HepG2 (cell line): ENCODE data around the gene GRAMD4. TPM values are rescaled to one million over a fixed set of nuclear protein-coding genes. Genes with fewer than 3 reads are reported as not detected.
A peak's percentile ranks its signal among the peaks of the same experiment; 100 is the strongest.

ENCODE experiments used
- ARID5B ChIP-seq: IDR thresholded peaks from 2 replicates; pipeline ENCODE4 v1.4.0; 2020; ENCODE audit warnings: mild to moderate bottlenecking, missing genetic modification reagents
- ATF7 ChIP-seq, 2 experiments: fragments of 450-650 bp in 1 of 2; sonication (generic) in 1 of 2; formaldehyde crosslinking in 1 of 2; IDR thresholded peaks; 2 replicates each; pipeline versions ENCODE4 v1.4.0 to v1.6.1; 2016 to 2020; ENCODE audit warnings: antibody characterized with exemption in 1 of 2, mild to moderate bottlenecking in 1 of 2, missing genetic modification reagents in 1 of 2
- ETV5 ChIP-seq: IDR thresholded peaks from 2 replicates; pipeline ENCODE4 v1.6.1; 2018; ENCODE audit warnings: missing biosample characterization, missing genetic modification reagents, inconsistent platforms, borderline replicate concordance
- FOXA3 ChIP-seq: IDR thresholded peaks from 2 replicates; pipeline ENCODE4 v1.6.1; 2016; ENCODE audit warnings: missing genetic modification reagents, missing compliant biosample characterization
- FOXP1 ChIP-seq, 2 experiments: fragments of 450-650 bp in 1 of 2; IDR thresholded peaks; 2 replicates each; pipeline ENCODE4 v1.6.1; 2017 to 2018; ENCODE audit warnings: antibody characterized with exemption in 1 of 2
- HMGXB4 ChIP-seq, 2 experiments: sonication (generic) in 1 of 2; formaldehyde crosslinking in 1 of 2; IDR thresholded peaks; 2 replicates each; pipeline versions ENCODE4 v1.4.0 to v1.6.1; 2018 to 2020; ENCODE audit warnings: missing genetic modification reagents in 2 of 2, borderline replicate concordance in 1 of 2, low read depth in 1 of 2, mild to moderate bottlenecking in 1 of 2, missing biosample characterization in 1 of 2
- HNRNPLL ChIP-seq: fragments of 200-400 bp; formaldehyde crosslinking; IDR thresholded peaks from 2 replicates; pipeline ENCODE4 v1.6.1; 2017; ENCODE audit warnings: mild to moderate bottlenecking, low read depth, low read length; ENCODE audit not compliant: poor library complexity, severe bottlenecking
- KDM3A ChIP-seq: IDR thresholded peaks from 2 replicates; pipeline ENCODE4 v1.6.1; 2018; ENCODE audit warnings: low read depth, missing compliant biosample characterization
- MAFF ChIP-seq: IDR thresholded peaks from 2 replicates; pipeline ENCODE4 v1.6.1; 2011; ENCODE audit warnings: low read depth, low read length, improper control_type of control experiment
- MYC ChIP-seq: sonication (generic); formaldehyde crosslinking; IDR thresholded peaks from 2 replicates; pipeline ENCODE4 v1.9.0; 2021; ENCODE audit warnings: missing genetic modification reagents, borderline replicate concordance
- POGK ChIP-seq: sonication (generic); formaldehyde crosslinking; conservative IDR thresholded peaks from 2 replicates; pipeline ENCODE4 v1.8.0; 2022; ENCODE audit warnings: mild to moderate bottlenecking, moderate library complexity, missing genetic modification reagents
- RAD21 ChIP-seq: fragments of 450-650 bp; formaldehyde crosslinking; IDR thresholded peaks from 2 replicates; pipeline ENCODE4 v1.5.0; 2020; ENCODE audit warnings: mild to moderate bottlenecking
- SALL1 ChIP-seq: sonication (generic); formaldehyde crosslinking; IDR thresholded peaks from 2 replicates; pipeline ENCODE4 v1.8.0; 2022; ENCODE audit warnings: mild to moderate bottlenecking, missing genetic modification reagents
- SOX5 ChIP-seq: IDR thresholded peaks from 2 replicates; pipeline ENCODE4 v1.6.1; 2016; ENCODE audit warnings: borderline replicate concordance
- SRSF1 ChIP-seq: fragments of 200-400 bp; formaldehyde crosslinking; optimal IDR thresholded peaks from 2 replicates; pipeline ENCODE3; 2017; ENCODE audit warnings: mild to moderate bottlenecking, low read depth, low read length, moderate library complexity
- TCF12 ChIP-seq, 2 experiments: fragments of 450-650 bp in 1 of 2; sonication (generic) in 1 of 2; formaldehyde crosslinking in 1 of 2; IDR thresholded peaks; 2 replicates each; pipeline versions ENCODE4 v1.6.1 to v1.8.0; 2017 to 2022; ENCODE audit warnings: antibody characterized with exemption in 1 of 2, mild to moderate bottlenecking in 1 of 2, missing genetic modification reagents in 1 of 2, moderate library complexity in 1 of 2
- YEATS2 ChIP-seq: sonication (generic); formaldehyde crosslinking; IDR thresholded peaks from 2 replicates; pipeline ENCODE4 v1.4.0; 2020; ENCODE audit warnings: missing genetic modification reagents, borderline replicate concordance
- ZEB1 ChIP-seq: IDR thresholded peaks from 2 replicates; pipeline ENCODE4 v1.6.1; 2012; ENCODE audit warnings: mild to moderate bottlenecking, low read depth, inconsistent platforms; ENCODE audit not compliant: insufficient replicate concordance
- polyA plus RNA-seq, 8 experiments: library from polyadenylated mRNA; depleted of rRNA in 3 of 8; stranded (reverse) in 7 of 8; unstranded in 1 of 8; fragments of >200 nt; fragmentation: Illumina TruSeq in 4 of 8; extraction: Trizol in 4 of 8; gene quantifications; 2 replicates each; pipeline versions ENCODE4 v1.2.1 to v1.2.3, GENCODE V29; 2011 to 2016; ENCODE audit warnings: low read depth in 4 of 8, missing spikeins in 1 of 8, mixed read lengths in 1 of 8; ENCODE audit not compliant: insufficient read depth in 1 of 8
- total RNA-seq, 5 experiments: library from RNA; depleted of rRNA; stranded (reverse); fragments of >200 nt; fragmentation: Illumina TruSeq; extraction: Trizol; gene quantifications; 2 replicates each; pipeline ENCODE4 v1.2.3, GENCODE V29; 2016; ENCODE audit warnings: low read depth in 1 of 5

GRAMD4 gene
- total and polyA plus RNA-seq, 2 of the 13 experiments (the other 11 are each of a cell fraction or from before 2014, with no cell fraction given), result 15.2 to 15.7 TPM

GRCh38 chr22:46652081-46652846 is 32.1 kb downstream of the GRAMD4 start (continued):
- TF ChIP-seq HMGXB4 (CRISPR knock-in tag; IDR thresholded peaks at IDR 0.05; ENCODE audit: borderline replicate concordance in 1 of 2, low read depth in 1 of 2) (peak in 1 of 2 experiments; percentile 61; a peak in 2 of 4 replicates), MAFF (no peak), FOXA3 (CRISPR knock-in tag) (peak; percentile 72), SRSF1 (peak; percentile 23), ZEB1 (no peak), ARID5B (peak; percentile 90), YEATS2 (CRISPR knock-in tag) (peak; percentile 18; the same call in 1 of the 2 replicates), FOXP1 (IDR thresholded peaks at IDR 0.05) (no peak), FOXP1 (CRISPR knock-in tag; IDR thresholded peaks at IDR 0.05) (peak; percentile 76), HNRNPLL (peak; percentile 37), KDM3A (peak; percentile 55; the same call in 1 of the 2 replicates), SALL1 (CRISPR knock-in tag) (peak; percentile 87), SOX5 (CRISPR knock-in tag) (peak; percentile 87), ATF7 (IDR thresholded peaks at IDR 0.05) (peak; percentile 98), ATF7 (CRISPR knock-in tag; IDR thresholded peaks at IDR 0.05) (peak; percentile 95), POGK (CRISPR knock-in tag) (0 out of 2 replicates have a peak, but pooled peaks have one; percentile 36), RAD21 (CRISPR knock-in tag) (no peak), ETV5 (CRISPR knock-in tag) (peak; percentile 74; the same call in 1 of the 2 replicates), MYC (CRISPR knock-in tag) (0 out of 2 replicates have a peak, but pooled peaks have one; percentile 44), TCF12 (IDR thresholded peaks at IDR 0.05) (no peak), TCF12 (CRISPR knock-in tag; IDR thresholded peaks at IDR 0.05) (0 out of 2 replicates have a peak, but pooled peaks have one; percentile 23)
